ENCODE results near the gene IL37.

DNA sequence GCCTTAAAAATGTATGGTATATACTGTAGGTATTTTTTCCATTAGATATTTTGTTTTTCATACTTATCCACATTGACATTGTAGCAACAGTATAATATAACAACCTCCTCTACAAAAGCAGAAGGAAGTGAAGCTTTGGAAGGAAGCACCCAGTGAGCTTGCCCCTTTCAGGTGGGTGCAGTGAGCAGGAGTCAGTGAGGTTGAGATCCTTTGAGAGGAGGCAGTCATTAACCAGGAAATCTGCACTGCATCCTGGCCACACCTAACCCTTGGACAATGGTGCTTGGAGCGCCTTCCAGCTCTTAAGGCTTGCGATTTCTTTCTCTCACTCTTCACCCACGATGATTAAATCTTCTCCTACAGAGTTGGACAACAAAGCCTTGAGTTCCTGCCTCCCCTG is 13.9 kb downstream of the IL37 start:
- TF ChIP-seq POLR2AphosphoS2 (conservative IDR thresholded peaks at IDR 0.05; ENCODE audit: low read length) (no peak), TP53 (CRISPR knock-in tag; IDR thresholded peaks at IDR 0.05) (no peak), JUN (IDR thresholded peaks at IDR 0.05) (no peak), NFE2L2 (conservative IDR thresholded peaks at IDR 0.05; ENCODE audit: low read length) (no peak)
- TF ChIP-seq, protein P1, sequence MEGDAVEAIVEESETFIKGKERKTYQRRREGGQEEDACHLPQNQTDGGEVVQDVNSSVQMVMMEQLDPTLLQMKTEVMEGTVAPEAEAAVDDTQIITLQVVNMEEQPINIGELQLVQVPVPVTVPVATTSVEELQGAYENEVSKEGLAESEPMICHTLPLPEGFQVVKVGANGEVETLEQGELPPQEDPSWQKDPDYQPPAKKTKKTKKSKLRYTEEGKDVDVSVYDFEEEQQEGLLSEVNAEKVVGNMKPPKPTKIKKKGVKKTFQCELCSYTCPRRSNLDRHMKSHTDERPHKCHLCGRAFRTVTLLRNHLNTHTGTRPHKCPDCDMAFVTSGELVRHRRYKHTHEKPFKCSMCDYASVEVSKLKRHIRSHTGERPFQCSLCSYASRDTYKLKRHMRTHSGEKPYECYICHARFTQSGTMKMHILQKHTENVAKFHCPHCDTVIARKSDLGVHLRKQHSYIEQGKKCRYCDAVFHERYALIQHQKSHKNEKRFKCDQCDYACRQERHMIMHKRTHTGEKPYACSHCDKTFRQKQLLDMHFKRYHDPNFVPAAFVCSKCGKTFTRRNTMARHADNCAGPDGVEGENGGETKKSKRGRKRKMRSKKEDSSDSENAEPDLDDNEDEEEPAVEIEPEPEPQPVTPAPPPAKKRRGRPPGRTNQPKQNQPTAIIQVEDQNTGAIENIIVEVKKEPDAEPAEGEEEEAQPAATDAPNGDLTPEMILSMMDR (IDR thresholded peaks at IDR 0.05) = no peak
